Left ventricle myocardium inferior (tissue), 1 donor: ENCODE results near the gene PKN2. TPM values are rescaled to one million over a fixed set of nuclear protein-coding genes. Genes with fewer than 3 reads are reported as not detected.

Experiments used
- DNase-seq: peaks from one replicate; pipeline ENCODE4 v3.0.0-alpha.2; 2020
- H3K27ac ChIP-seq: fragments of 200-600 bp; replicated peaks from 2 replicates; pipeline ENCODE4 v1.8.0; 2021
- H3K27me3 ChIP-seq: fragments of 200-600 bp; 2 replicates; pipeline ENCODE4 v1.8.0; 2021; ENCODE audit warnings: low read depth
- H3K36me3 ChIP-seq: fragments of 200-600 bp; 2 replicates; pipeline ENCODE4 v1.8.0; 2021
- H3K4me1 ChIP-seq: fragments of 200-600 bp; 2 replicates; pipeline ENCODE4 v1.8.0; 2021
- H3K4me3 ChIP-seq: fragments of 200-600 bp; 2 replicates; pipeline ENCODE4 v1.8.0; 2021; ENCODE audit warnings: mild to moderate bottlenecking, moderate library complexity
- H3K9me3 ChIP-seq: fragments of 200-600 bp; replicated peaks from 2 replicates; pipeline ENCODE4 v1.8.0; 2021
- CTCF ChIP-seq: fragments of 200-600 bp; IDR thresholded peaks from 2 replicates; pipeline ENCODE4 v1.8.0; 2021; ENCODE audit warnings: antibody characterized with exemption, mild to moderate bottlenecking, borderline replicate concordance
- intact Hi-C: fragments of 100-400 bp; cut with micrococcal nuclease; formaldehyde crosslinking; loops from one replicate; pipeline ENCODE4 v1.11.0; 2022
- total RNA-seq: library from RNA; stranded (reverse); fragmentation: NEBNext Ultra II Directional; extraction: Animal tissue kit (Norgen Biotek cat#: 25700); gene quantifications from one replicate; pipeline ENCODE4 v1.2.1, GENCODE V29; 2021
- donor health status: DM: no; HTN: yes; CAD: no; lungs with severe emphysema.

The PKN2 gene
- total RNA-seq, 1 donor from 2014 or later: 28.2 TPM

GRCh38 chr1:88678405-88678804 is 5.7 kb upstream of the PKN2 start:
- Histone ChIP-seq H3K36me3 (no peaks in the 10 kb centered on the region), H3K9me3 (no peaks in the 10 kb centered on the region), H3K27me3 (no peaks in the 10 kb centered on the region), H3K27ac (no peak overlapping the region), H3K4me3 (no peak overlapping the region), H3K4me1 (peaks cover 12% of the 10 kb centered on the region)
- intact Hi-C loops: no loop called here
- no peak for DNase-seq
- TF ChIP-seq CTCF: no peak

GRCh38 chr1:88680471-88680870 is 3.6 kb upstream of the PKN2 start:
- no peak overlapping the region for H3K4me3 ChIP-seq
- TF ChIP-seq CTCF: no peak
- DNase-seq: no peak
- peaks cover 29% of the 10 kb centered on the region for H3K4me1 ChIP-seq
- H3K27ac ChIP-seq: no peak overlapping the region
- H3K9me3 ChIP-seq: no peaks in the 10 kb centered on the region
- intact Hi-C loops: no loop called here
- no peaks in the 10 kb centered on the region for H3K27me3 ChIP-seq
- H3K36me3 ChIP-seq: no peaks in the 10 kb centered on the region

GRCh38 chr1:88680911-88681622 is 3.0 kb upstream of the PKN2 start:
- no peaks in the 10 kb centered on the region for H3K9me3 ChIP-seq
- no peak overlapping the region for H3K4me3 ChIP-seq
- no peaks in the 10 kb centered on the region for H3K36me3 ChIP-seq
- no peak overlapping the region for H3K27ac ChIP-seq
- peaks cover 35% of the 10 kb centered on the region for H3K4me1 ChIP-seq
- TF ChIP-seq CTCF: no peak
- intact Hi-C loops: no loop called here
- DNase-seq: no peak
- H3K27me3 ChIP-seq: no peaks in the 10 kb centered on the region

- intact Hi-C loops: no loop called here
- Histone ChIP-seq H3K9me3 (no peaks in the 10 kb centered on the region), H3K4me1 (peaks cover 49% of the 10 kb centered on the region), H3K4me3 (peak overlapping the region; percentile 98), H3K27ac (peak overlapping the region; percentile 97), H3K36me3 (no peaks in the 10 kb centered on the region), H3K27me3 (no peaks in the 10 kb centered on the region)
- no peak for TF ChIP-seq CTCF
- DNase-seq: peak; percentile 50
Measured at GRCh38 chr1:88684482-88685258, 597 bp downstream of the PKN2 start.

- Histone ChIP-seq H3K4me1 (peaks cover 49% of the 10 kb centered on the region), H3K9me3 (no peaks in the 10 kb centered on the region), H3K4me3 (peak overlapping the region; percentile 98), H3K27me3 (no peaks in the 10 kb centered on the region), H3K36me3 (no peaks in the 10 kb centered on the region), H3K27ac (peak overlapping the region; percentile 97)
- DNase-seq: no peak
- no peak for TF ChIP-seq CTCF
- intact Hi-C loops: no loop called here
Measured at GRCh38 chr1:88685259-88685620, 1.2 kb downstream of the PKN2 start.
